BJ (cell line): Measurements from ENCODE around the gene WIPF3. TPM values are rescaled to one million over a fixed set of nuclear protein-coding genes. Genes with fewer than 3 reads are reported as not detected.

ENCODE experiments used
- CTCF ChIA-PET: fragments of 350-600 bp; formaldehyde crosslinking; extraction: SDS; loops from one replicate; lab custom pipeline; 2021; ENCODE audit warnings: antibody characterized with exemption, inconsistent platforms; lab: Yijun Ruan, JAX
- POLR2A ChIA-PET: fragments of 300-600 bp; sonication (Branson Sonifier 250); formaldehyde crosslinking; extraction: SDS; loops from one replicate; lab custom pipeline; 2021; ENCODE audit warnings: antibody characterized with exemption; lab: Charles Lee
- DNase-seq: peaks from one replicate; pipeline ENCODE4 v3.0.0-alpha.2; 2011; ENCODE audit warnings: low read depth
- H3K27me3 ChIP-seq: 2 replicates; pipeline ENCODE4 v1.6.0; 2011; ENCODE audit warnings: low read length; ENCODE audit not compliant: control insufficient read depth, insufficient read depth
- H3K36me3 ChIP-seq: 2 replicates; pipeline ENCODE4 v1.5.1; 2011; ENCODE audit warnings: low read length; ENCODE audit not compliant: control insufficient read depth, insufficient read depth
- H3K4me3 ChIP-seq: 2 replicates; pipeline ENCODE4 v1.5.1; 2011; ENCODE audit warnings: low read depth, mild to moderate bottlenecking, control low read depth, low read length
- polyA plus RNA-seq: library from polyadenylated mRNA; depleted of rRNA; stranded (reverse); fragments of >200 nt; gene quantifications from 2 replicates; pipeline ENCODE4 v1.2.3, GENCODE V29; 2011
- TF ChIP-seq, protein P1 (sequence below): IDR thresholded peaks from 2 replicates; pipeline ENCODE4 v1.5.1; 2011; ENCODE audit warnings: low read depth, mild to moderate bottlenecking, control low read depth, inconsistent platforms, low read length, moderate library complexity; ENCODE audit not compliant: insufficient read depth

Gene WIPF3
- polyA plus RNA-seq, 1 experiment = not detected

DNA sequence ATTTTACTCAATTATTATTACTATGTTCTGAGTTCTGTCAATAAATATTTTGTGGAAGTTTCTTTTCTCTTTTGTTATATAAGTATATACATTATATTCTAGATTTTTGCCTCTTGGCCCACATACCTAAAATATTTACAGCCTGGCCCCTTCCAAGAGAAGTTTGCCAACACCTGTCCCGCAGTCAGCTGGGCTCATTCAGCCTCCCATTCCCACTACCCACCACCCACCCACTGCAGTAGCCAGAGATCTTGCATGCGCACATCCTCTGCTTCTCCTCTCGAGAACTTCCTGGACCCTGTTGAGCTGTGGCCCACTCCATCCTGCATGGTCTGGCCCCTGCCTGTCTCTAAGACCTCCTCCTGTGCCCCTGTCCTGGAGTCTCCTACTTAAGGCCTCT is 33.6 kb downstream of the WIPF3 start:
- Histone ChIP-seq H3K27me3 (0 out of 2 replicates have a peak, but pooled peaks cover 2% of the 10 kb centered on the region), H3K4me3 (no peak overlapping the region), H3K36me3 (no peaks in the 10 kb centered on the region)
- ChIA-PET CTCF (interaction anchor here (1.2 kb wide), 1 partner anchor 9 kb away, joined by 7 read pairs; no protein-coding TSS in a partner anchor), POLR2A (no interaction called here)
- DNase-seq = no peak
- TF ChIP-seq, protein P1, sequence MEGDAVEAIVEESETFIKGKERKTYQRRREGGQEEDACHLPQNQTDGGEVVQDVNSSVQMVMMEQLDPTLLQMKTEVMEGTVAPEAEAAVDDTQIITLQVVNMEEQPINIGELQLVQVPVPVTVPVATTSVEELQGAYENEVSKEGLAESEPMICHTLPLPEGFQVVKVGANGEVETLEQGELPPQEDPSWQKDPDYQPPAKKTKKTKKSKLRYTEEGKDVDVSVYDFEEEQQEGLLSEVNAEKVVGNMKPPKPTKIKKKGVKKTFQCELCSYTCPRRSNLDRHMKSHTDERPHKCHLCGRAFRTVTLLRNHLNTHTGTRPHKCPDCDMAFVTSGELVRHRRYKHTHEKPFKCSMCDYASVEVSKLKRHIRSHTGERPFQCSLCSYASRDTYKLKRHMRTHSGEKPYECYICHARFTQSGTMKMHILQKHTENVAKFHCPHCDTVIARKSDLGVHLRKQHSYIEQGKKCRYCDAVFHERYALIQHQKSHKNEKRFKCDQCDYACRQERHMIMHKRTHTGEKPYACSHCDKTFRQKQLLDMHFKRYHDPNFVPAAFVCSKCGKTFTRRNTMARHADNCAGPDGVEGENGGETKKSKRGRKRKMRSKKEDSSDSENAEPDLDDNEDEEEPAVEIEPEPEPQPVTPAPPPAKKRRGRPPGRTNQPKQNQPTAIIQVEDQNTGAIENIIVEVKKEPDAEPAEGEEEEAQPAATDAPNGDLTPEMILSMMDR = no peak

DNA sequence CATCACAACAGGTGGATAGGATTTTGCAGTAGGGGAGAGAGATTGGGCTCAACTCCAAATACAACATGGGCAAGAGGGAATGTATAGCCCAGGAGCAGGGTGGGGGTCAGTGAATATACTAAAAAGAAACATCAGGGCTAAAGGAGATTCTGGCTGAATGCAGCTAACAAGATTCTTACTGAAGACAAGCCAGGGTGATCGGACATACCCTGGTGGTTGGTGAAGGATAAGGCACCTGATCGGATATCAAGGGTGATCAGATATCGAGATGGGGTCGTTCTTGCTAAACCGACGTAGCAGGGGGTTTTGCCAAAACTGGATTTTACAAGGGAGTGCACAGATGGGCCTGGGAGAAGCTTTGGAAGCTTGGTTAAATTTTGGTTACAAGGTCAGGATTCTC is 34.4 kb downstream of the WIPF3 start:
- Histone ChIP-seq H3K36me3 (no peaks in the 10 kb centered on the region), H3K4me3 (no peak overlapping the region), H3K27me3 (peaks cover 4% of the 10 kb centered on the region)
- TF ChIP-seq, protein P1 = no peak
- no peak for DNase-seq
- ChIA-PET POLR2A (no interaction called here), CTCF (no interaction called here)

DNA sequence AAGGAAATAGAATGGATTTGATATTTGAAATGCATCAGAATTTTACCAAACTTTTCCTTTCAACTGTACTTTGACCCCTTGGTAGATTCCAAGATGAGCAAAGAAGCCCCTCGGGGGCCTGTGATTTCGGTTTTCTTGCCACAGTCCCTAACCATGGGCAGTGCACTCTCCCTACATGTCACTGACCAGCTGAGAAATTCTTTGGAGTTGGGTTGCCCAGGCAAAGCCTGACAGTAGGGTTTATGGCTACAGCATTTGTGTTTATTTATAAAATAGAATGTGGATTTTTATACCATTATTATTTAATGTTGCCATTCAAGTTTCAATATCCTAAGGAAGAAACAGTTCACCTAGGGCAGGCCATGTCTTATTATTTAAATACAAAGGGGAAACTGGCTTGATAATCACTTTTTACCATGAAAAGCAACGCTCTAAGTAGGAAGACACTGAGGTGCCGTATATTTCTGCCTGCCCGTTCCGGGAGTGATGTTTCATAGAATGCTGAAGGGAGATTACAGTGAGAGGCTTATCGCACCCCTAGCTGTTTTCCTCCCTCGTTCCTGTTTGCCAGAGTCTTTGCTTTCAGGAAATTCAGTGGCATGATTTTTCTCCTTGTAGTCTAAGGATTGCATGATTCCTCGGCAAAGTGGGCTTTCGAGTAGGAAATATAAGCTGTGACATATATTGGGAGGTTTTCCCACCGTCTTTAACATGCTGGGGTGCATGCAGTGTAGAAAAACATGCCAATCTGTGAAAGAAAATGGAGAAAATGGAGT is 35.8 kb downstream of the WIPF3 start:
- no peak for DNase-seq

DNA sequence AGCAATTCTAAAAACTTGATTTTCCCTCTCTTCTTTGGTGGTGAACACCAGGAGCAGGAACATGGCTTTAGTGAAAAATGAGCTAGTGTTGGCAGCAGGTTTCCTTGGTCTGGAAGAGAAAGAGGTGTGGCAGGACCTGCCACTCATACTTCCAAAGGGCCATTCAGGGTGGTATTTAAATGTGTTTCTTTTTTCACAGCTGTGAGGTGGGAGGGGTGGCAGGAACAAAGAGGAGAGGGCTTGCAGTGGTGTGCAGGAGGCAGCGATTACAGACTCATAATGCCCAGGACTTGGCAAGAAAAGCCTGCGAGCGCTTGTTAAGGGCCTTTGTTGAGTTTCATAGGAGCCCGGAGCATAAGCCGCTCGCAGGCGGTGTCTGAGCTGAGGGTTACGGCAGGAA is 36.8 kb downstream of the WIPF3 start:
- Histone ChIP-seq H3K4me3 (no peak overlapping the region), H3K27me3 (peaks cover 4% of the 10 kb centered on the region), H3K36me3 (no peaks in the 10 kb centered on the region)
- no peak for DNase-seq
- TF ChIP-seq, protein P1 = no peak
- ChIA-PET POLR2A (no interaction called here), CTCF (interaction anchor here (1.2 kb wide), 1 partner anchor 16 kb away, joined by 3 read pairs; no protein-coding TSS in a partner anchor)

More for the DNA sequence above, 35.8 kb downstream of the WIPF3 start:
- Histone ChIP-seq H3K36me3 (no peaks in the 10 kb centered on the region), H3K27me3 (peaks cover 4% of the 10 kb centered on the region), H3K4me3 (no peak overlapping the region)
- CTCF ChIA-PET = interaction anchor here (1.2 kb wide), 1 partner anchor 17 kb away, joined by 3 read pairs; no protein-coding TSS in a partner anchor
- POLR2A ChIA-PET = no interaction called here
- TF ChIP-seq, protein P1 = no peak

DNA sequence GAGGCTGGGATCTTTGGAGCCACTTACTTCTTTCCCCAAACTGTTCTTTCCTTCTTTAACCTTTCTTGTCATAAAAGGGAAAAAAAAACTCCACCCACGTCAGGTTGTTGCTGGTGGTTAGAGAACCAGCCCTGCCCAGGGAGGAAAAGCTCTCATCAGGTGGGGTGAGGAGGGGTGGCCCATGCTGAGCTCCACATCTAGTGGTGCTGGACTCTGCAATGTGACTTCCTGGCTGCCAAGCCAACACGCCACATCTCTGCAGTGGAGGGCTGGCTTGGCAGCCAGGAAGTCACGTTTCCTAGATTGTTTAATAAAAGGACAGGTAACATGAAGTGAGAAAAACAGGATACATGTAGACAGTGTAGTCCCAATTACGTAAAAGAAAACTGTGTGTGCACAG is 37.4 kb downstream of the WIPF3 start:
- ChIA-PET POLR2A (no interaction called here), CTCF (no interaction called here)
- no peak for DNase-seq
- Histone ChIP-seq H3K4me3 (no peak overlapping the region), H3K36me3 (no peaks in the 10 kb centered on the region), H3K27me3 (peaks cover 4% of the 10 kb centered on the region)
- TF ChIP-seq, protein P1 = no peak
